Measurements from ENCODE around the gene OR4D11.
"Not testable (repeated sequence)": the region's sequence is repeated elsewhere in the genome, so short reads cannot be mapped to it uniquely, and the experiment has no call there.

OR4D11 gene

GRCh38 chr11:59503276-59503675 is at the start of gene OR4D11:
Gene OR4D11 (plus strand): TSS chr11:59503576. CDS start chr11:59503576, 0 bp downstream.
- DNase-seq, result no peak

GRCh38 chr11:59456661-59457060 is 46.7 kb upstream of the OR4D11 start, which contains the start of gene OR4D6:
Gene OR4D6 (plus strand): TSS chr11:59456961. CDS start chr11:59456961, 0 bp downstream.
- no peak for DNase-seq

- no peak for DNase-seq
Observed at GRCh38 chr11:59459916-59460315, 43.5 kb upstream of the OR4D11 start.

GRCh38 chr11:59463190-59463641 is 40.2 kb upstream of the OR4D11 start:
- no peak for DNase-seq

GRCh38 chr11:59473015-59473414 is 30.4 kb upstream of the OR4D11 start, which contains the start of gene OR4D10:
Gene OR4D10 (plus strand): TSS chr11:59473315. CDS start chr11:59477430, 4,115 bp downstream.
- DNase-seq, result no peak

GRCh38 chr11:59475176-59475575 is 28.2 kb upstream of the OR4D11 start:
- DNase-seq, result no peak

- no peak for DNase-seq
Observed at GRCh38 chr11:59479906-59480305, 23.5 kb upstream of the OR4D11 start.

- DNase-seq, result no peak
Observed at GRCh38 chr11:59480359-59480758, 23.0 kb upstream of the OR4D11 start.

GRCh38 chr11:59501931-59502330 is 1.4 kb upstream of the OR4D11 start:
- no peak for DNase-seq

- DNase-seq, result no peak
Observed at GRCh38 chr11:59510941-59511589, 7.7 kb downstream of the OR4D11 start, which contains the start of gene OR4D9. Gene OR4D9 (plus strand): TSS chr11:59511539. CDS start chr11:59514913, 3,374 bp downstream.

GRCh38 chr11:59511675-59512074 is 8.3 kb downstream of the OR4D11 start:
- no peak for DNase-seq

GRCh38 chr11:59520139-59520538 is 16.8 kb downstream of the OR4D11 start:
- not testable (repeated sequence) for DNase-seq

- no peak for DNase-seq
Observed at GRCh38 chr11:59520741-59521140, 17.4 kb downstream of the OR4D11 start.

- no peak for DNase-seq
Observed at GRCh38 chr11:59523541-59523940, 20.2 kb downstream of the OR4D11 start.

- DNase-seq, result no peak
Observed at GRCh38 chr11:59528711-59529110, 25.3 kb downstream of the OR4D11 start.

- no peak for DNase-seq
Observed at GRCh38 chr11:59532620-59533019, 29.2 kb downstream of the OR4D11 start.

GRCh38 chr11:59534676-59535075 is 31.3 kb downstream of the OR4D11 start:
- DNase-seq, result no peak

GRCh38 chr11:59542142-59542810 is 38.9 kb downstream of the OR4D11 start:
- no peak for DNase-seq

- DNase-seq, result not testable (repeated sequence)
Observed at GRCh38 chr11:59543713-59544112, 40.3 kb downstream of the OR4D11 start.

- DNase-seq, result no peak
Observed at GRCh38 chr11:59544869-59545178, 41.4 kb downstream of the OR4D11 start.

- no peak for DNase-seq
Observed at GRCh38 chr11:59545179-59546020, 42.0 kb downstream of the OR4D11 start.

GRCh38 chr11:59547605-59548308 is 44.4 kb downstream of the OR4D11 start:
- DNase-seq, result not testable (repeated sequence)

- no peak for DNase-seq
Observed at GRCh38 chr11:59548309-59548656, 44.9 kb downstream of the OR4D11 start.
